CD4-positive, alpha-beta T cell (primary cell): ENCODE data around the gene AHRR. TPM values are rescaled to one million over a fixed set of nuclear protein-coding genes. Genes with fewer than 3 reads are reported as not detected.

Source experiments
- ATAC-seq: fragments of 200-7000 bp; cut with Tn5 transposase; one replicate; pipeline ENCODE4 v1.10.0; 2022; ENCODE audit warnings: mild to moderate bottlenecking; ENCODE audit not compliant: poor library complexity
- CTCF ChIA-PET: fragments of 350-600 bp; sonication (Branson Sonifier 250); formaldehyde crosslinking; loops from one replicate; lab custom pipeline; 2021; ENCODE audit warnings: antibody characterized with exemption, inconsistent platforms; lab: Charles Lee
- POLR2A ChIA-PET: fragments of 350-600 bp; sonication (Branson Sonifier 250); formaldehyde crosslinking; loops from one replicate; lab custom pipeline; 2021; ENCODE audit warnings: antibody characterized with exemption, inconsistent platforms; lab: Charles Lee
- DNase-seq, 14 experiments: peaks; one replicate each; pipeline ENCODE4 v3.0.0-alpha.2; 2013 to 2020; ENCODE audit warnings: mixed read lengths in 2 of 14
- H3K27ac ChIP-seq, 2 donors: one replicate each; pipeline versions ENCODE4 v1.5.1 to v1.7.0; 2013; ENCODE audit warnings: low read length in 2 of 2, low read depth in 1 of 2, mild to moderate bottlenecking in 1 of 2
- H3K27me3 ChIP-seq, 2 experiments: 1 replicate in 1 of 2; 2 replicates in 1 of 2; pipeline versions ENCODE4 v1.6.1 to v1.7.0; 2013; ENCODE audit warnings: low read length in 2 of 2, control low read depth in 1 of 2, mild to moderate bottlenecking in 1 of 2, moderate library complexity in 1 of 2; ENCODE audit not compliant: insufficient read depth in 2 of 2, control insufficient read depth in 1 of 2
- H3K36me3 ChIP-seq: one replicate; pipeline ENCODE4 v1.6.1; 2013; ENCODE audit warnings: low read length, control low read depth; ENCODE audit not compliant: insufficient read depth
- H3K4me1 ChIP-seq: one replicate; pipeline ENCODE4 v1.6.1; 2013; ENCODE audit warnings: low read length, control low read depth; ENCODE audit not compliant: insufficient read depth
- H3K4me3 ChIP-seq: one replicate; pipeline ENCODE4 v1.5.1; 2013; ENCODE audit warnings: mild to moderate bottlenecking, low read length, moderate library complexity
- H3K9me3 ChIP-seq, 2 experiments: 1 replicate in 1 of 2; 2 replicates in 1 of 2; pipeline versions ENCODE4 v1.6.1 to v1.7.0; 2013; ENCODE audit warnings: low read length in 2 of 2, mild to moderate bottlenecking in 2 of 2, control low read depth in 1 of 2, moderate library complexity in 1 of 2; ENCODE audit not compliant: control insufficient read depth in 1 of 2, insufficient read depth in 1 of 2
- H3K27ac Mint-ChIP-seq: one replicate; pipeline ENCODE4 v1.8.0; 2020; ENCODE audit warnings: mixed read lengths
- H3K27me3 Mint-ChIP-seq: one replicate; pipeline ENCODE4 v1.8.0; 2021; ENCODE audit warnings: mixed read lengths
- H3K36me3 Mint-ChIP-seq: one replicate; pipeline ENCODE4 v1.8.0; 2021; ENCODE audit warnings: low read depth, mixed read lengths
- H3K4me1 Mint-ChIP-seq: one replicate; pipeline ENCODE4 v1.8.0; 2021; ENCODE audit warnings: low read depth, mixed read lengths
- H3K4me3 Mint-ChIP-seq: one replicate; pipeline ENCODE4 v1.8.0; 2020; ENCODE audit warnings: mild to moderate bottlenecking, mixed read lengths
- H3K9me3 Mint-ChIP-seq: one replicate; pipeline ENCODE4 v1.8.0; 2020; ENCODE audit warnings: mixed read lengths
- intact Hi-C, 2 experiments: fragments of 100-400 bp; cut with DNase I in 1 of 2; cut with micrococcal nuclease in 1 of 2; formaldehyde crosslinking; loops; one replicate each; pipeline versions ENCODE4 v1.15.1 to v1.9.0; 2023 to 2025; cut with DNase I, micrococcal nuclease
- total RNA-seq, 174 experiments: library from RNA in 2 of 174; stranded (reverse) in 2 of 174; gene quantifications; one replicate each; pipeline ENCODE4 v1.2.3 and lab custom pipeline; 2021 to 2026
- TF ChIP-seq, protein P1 (sequence below): fragments of 200-600 bp; IDR thresholded peaks from one replicate; pipeline ENCODE4 v1.8.0; 2022; ENCODE audit warnings: antibody characterized with exemption, mild to moderate bottlenecking

Gene AHRR
- total RNA-seq, 2 experiments from 2014 or later: 0.45 to 0.63 TPM

DNA sequence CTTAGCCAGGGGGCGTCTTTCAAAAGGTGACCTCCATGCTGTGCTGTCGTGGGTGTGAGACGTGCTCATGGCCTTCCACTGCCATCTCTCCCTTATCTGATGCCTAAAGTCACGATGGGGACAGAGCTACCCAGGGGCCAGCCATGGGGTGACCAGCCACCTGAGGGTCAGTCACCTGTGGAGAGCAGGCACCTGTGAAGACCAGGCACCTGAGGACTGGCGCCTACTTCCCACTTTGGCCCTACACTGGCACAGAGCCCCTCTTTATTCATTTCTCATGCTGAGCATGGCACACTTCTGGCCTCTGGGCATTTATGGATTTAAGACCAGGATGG lies 115.1 kb downstream of the AHRR start:
- no peak overlapping the region for H3K27ac ChIP-seq
- peaks cover 3% of the 10 kb centered on the region for H3K27me3 Mint-ChIP-seq
- intact Hi-C loops: no loop called here
- no peak overlapping the region for H3K4me3 ChIP-seq
- H3K4me1 Mint-ChIP-seq: peaks cover 1% of the 10 kb centered on the region
- no peaks in the 10 kb centered on the region for H3K9me3 Mint-ChIP-seq
- ChIA-PET CTCF (no interaction called here), POLR2A (no interaction called here)
- H3K9me3 ChIP-seq: no peaks in the 10 kb centered on the region
- no peaks in the 10 kb centered on the region for H3K36me3 ChIP-seq
- TF ChIP-seq, protein P1, sequence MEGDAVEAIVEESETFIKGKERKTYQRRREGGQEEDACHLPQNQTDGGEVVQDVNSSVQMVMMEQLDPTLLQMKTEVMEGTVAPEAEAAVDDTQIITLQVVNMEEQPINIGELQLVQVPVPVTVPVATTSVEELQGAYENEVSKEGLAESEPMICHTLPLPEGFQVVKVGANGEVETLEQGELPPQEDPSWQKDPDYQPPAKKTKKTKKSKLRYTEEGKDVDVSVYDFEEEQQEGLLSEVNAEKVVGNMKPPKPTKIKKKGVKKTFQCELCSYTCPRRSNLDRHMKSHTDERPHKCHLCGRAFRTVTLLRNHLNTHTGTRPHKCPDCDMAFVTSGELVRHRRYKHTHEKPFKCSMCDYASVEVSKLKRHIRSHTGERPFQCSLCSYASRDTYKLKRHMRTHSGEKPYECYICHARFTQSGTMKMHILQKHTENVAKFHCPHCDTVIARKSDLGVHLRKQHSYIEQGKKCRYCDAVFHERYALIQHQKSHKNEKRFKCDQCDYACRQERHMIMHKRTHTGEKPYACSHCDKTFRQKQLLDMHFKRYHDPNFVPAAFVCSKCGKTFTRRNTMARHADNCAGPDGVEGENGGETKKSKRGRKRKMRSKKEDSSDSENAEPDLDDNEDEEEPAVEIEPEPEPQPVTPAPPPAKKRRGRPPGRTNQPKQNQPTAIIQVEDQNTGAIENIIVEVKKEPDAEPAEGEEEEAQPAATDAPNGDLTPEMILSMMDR: no peak
- peaks cover 0 to 4% of the 10 kb centered on the region in 2 experiments for H3K27me3 ChIP-seq
- ATAC-seq (no peak), DNase-seq (no peak)
- no peaks in the 10 kb centered on the region for H3K36me3 Mint-ChIP-seq
- no peak overlapping the region for H3K27ac Mint-ChIP-seq
- no peaks in the 10 kb centered on the region for H3K4me1 ChIP-seq
- H3K4me3 Mint-ChIP-seq: no peak overlapping the region

DNA sequence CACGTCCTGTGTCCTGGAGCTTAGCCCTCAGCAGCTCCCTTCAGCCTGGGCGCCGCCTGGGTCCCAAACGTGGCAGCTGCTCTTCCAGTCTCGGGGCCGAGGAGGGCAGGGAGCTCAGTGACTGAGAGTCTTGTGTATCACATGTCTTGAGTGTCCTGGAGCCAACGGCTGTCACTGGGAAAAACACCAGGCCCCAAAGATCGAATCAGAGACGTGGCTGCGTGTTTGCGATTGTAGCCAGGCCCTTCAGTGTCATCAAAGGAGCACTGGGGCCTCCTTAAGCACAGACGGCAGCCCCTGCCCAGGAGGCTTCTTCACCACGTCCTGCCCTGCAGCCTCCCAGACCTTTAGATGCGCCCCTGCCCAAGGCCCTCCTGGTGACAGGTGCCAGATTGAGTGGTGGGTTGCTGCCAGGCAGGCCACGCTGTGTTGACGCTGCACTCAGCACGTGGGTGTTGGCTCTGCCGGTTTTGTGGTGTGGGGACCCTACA lies 115.8 kb downstream of the AHRR start:
- no peak for DNase-seq
- H3K27ac ChIP-seq: no peak overlapping the region
- intact Hi-C loops: no loop called here
- Mint-ChIP-seq H3K36me3 (no peaks in the 10 kb centered on the region), H3K4me3 (no peak overlapping the region), H3K9me3 (no peaks in the 10 kb centered on the region), H3K27ac (no peak overlapping the region), H3K27me3 (peaks cover 3% of the 10 kb centered on the region), H3K4me1 (peaks cover 8% of the 10 kb centered on the region)
- no peak for ATAC-seq
- H3K4me3 ChIP-seq: no peak overlapping the region
- no peaks in the 10 kb centered on the region for H3K9me3 ChIP-seq
- H3K27me3 ChIP-seq: peaks cover 0 to 4% of the 10 kb centered on the region in 2 experiments
- H3K36me3 ChIP-seq: no peaks in the 10 kb centered on the region
- TF ChIP-seq, protein P1: no peak
- H3K4me1 ChIP-seq: peaks cover 6% of the 10 kb centered on the region
- CTCF ChIA-PET: no interaction called here
- POLR2A ChIA-PET: no interaction called here

DNA sequence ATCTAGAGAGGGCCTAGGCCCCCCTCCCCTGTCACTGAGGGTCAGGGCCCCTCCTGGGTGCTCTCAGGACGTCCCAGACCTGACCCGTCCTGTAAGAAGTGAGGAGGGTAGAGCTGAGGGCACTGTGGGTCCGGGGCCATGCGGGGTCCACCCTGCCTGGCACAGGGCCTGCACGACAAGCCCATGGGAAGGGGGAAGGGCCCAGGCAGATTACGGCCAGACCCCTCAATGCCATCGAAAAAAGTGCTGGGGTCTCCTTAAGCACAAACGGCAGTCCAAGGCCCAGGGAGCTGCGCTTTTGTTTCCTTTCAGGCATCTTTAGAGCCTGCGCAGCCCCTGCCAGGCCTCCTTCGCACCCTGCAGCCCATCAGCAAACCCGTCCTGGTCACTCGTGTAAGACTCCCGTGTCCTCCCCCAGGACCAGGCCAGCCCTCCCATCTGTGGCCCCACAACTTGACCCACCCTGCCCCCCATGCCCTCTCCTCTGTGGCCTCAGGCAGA lies 117.0 kb downstream of the AHRR start:
- POLR2A ChIA-PET: no interaction called here

More for the DNA sequence above, 117.0 kb downstream of the AHRR start:
- Histone ChIP-seq H3K27me3 (peaks cover 0 to 3% of the 10 kb centered on the region in 2 experiments), H3K36me3 (no peaks in the 10 kb centered on the region), H3K27ac (no peak overlapping the region), H3K9me3 (no peaks in the 10 kb centered on the region), H3K4me3 (no peak overlapping the region), H3K4me1 (peaks cover 13% of the 10 kb centered on the region)
- Mint-ChIP-seq H3K27ac (no peak overlapping the region), H3K27me3 (peaks cover 3% of the 10 kb centered on the region), H3K4me1 (peaks cover 13% of the 10 kb centered on the region), H3K36me3 (peaks cover 4% of the 10 kb centered on the region), H3K9me3 (no peaks in the 10 kb centered on the region), H3K4me3 (no peak overlapping the region)
- ATAC-seq: no peak
- TF ChIP-seq, protein P1: no peak
- intact Hi-C loops: no loop called here
- CTCF ChIA-PET: interaction anchor here (0.7 kb wide), 1 partner anchor 70 kb away, joined by 3 read pairs; no protein-coding TSS in a partner anchor
- DNase-seq: peak in 1 of 14 experiments; percentile 29
